NCI-H82 (cell line): ENCODE measurements around the gene CARMIL3.

Experiments
- DNase-seq: peaks from one replicate; lab custom pipeline; 2025; lab: John Stamatoyannopoulos, UW

Gene CARMIL3

GRCh38 chr14:24063263-24063836, 11.5 kb downstream of the CARMIL3 start:
- DNase-seq: no peak

GRCh38 chr14:24064091-24064795, 12.4 kb downstream of the CARMIL3 start:
- DNase-seq: no peak

GRCh38 chr14:24064856-24065255, 13.0 kb downstream of the CARMIL3 start:
- no peak for DNase-seq

- no peak for DNase-seq
Observed at GRCh38 chr14:24065408-24065807, 13.6 kb downstream of the CARMIL3 start.

- no peak for DNase-seq
Observed at GRCh38 chr14:24066496-24067132, 14.8 kb downstream of the CARMIL3 start.

- no peak for DNase-seq
Observed at GRCh38 chr14:24067133-24068082, 15.6 kb downstream of the CARMIL3 start.

GRCh38 chr14:24068711-24069410, 17.1 kb downstream of the CARMIL3 start:
- DNase-seq: no peak

GRCh38 chr14:24069411-24069735, 17.6 kb downstream of the CARMIL3 start:
- DNase-seq: no peak

- peak; percentile 69 for DNase-seq
Observed at GRCh38 chr14:24070285-24071143, 18.7 kb downstream of the CARMIL3 start.

GRCh38 chr14:24071144-24071697, 19.4 kb downstream of the CARMIL3 start, which contains the start of gene CPNE6:
TSS of gene CPNE6 (plus strand) at chr14:24071562. CDS start at chr14:24072937, 1,375 bp downstream.
- no peak for DNase-seq

GRCh38 chr14:24071836-24072430, 20.1 kb downstream of the CARMIL3 start:
- DNase-seq: no peak

GRCh38 chr14:24072436-24072835, 20.6 kb downstream of the CARMIL3 start:
- DNase-seq: no peak

- DNase-seq: no peak
Observed at GRCh38 chr14:24072881-24073877, 21.4 kb downstream of the CARMIL3 start.

- DNase-seq: peak; percentile 13
Observed at GRCh38 chr14:24074625-24075484, 23.0 kb downstream of the CARMIL3 start.

GRCh38 chr14:24075485-24076301, 23.9 kb downstream of the CARMIL3 start:
- DNase-seq: no peak

GRCh38 chr14:24076302-24076601, 24.4 kb downstream of the CARMIL3 start:
- DNase-seq: no peak

- DNase-seq: no peak
Observed at GRCh38 chr14:24077086-24077485, 25.3 kb downstream of the CARMIL3 start.
